Femur (tissue), 1 donor: ENCODE measurements around the gene SENP2.
"Not testable (repeated sequence)": the region's sequence is repeated elsewhere in the genome, so short reads cannot be mapped to it uniquely, and the experiment has no call there.

ENCODE experiments used
- DNase-seq: peaks from one replicate; pipeline ENCODE4 v3.0.0-alpha.2; 2017

Gene SENP2

GRCh38 chr3:185594073-185594472 is 8.0 kb downstream of the SENP2 start:
- DNase-seq, result no peak

GRCh38 chr3:185595526-185595925 is 9.4 kb downstream of the SENP2 start:
- no peak for DNase-seq

- DNase-seq, result no peak
Observed at GRCh38 chr3:185605566-185605965, 19.5 kb downstream of the SENP2 start.

GRCh38 chr3:185606196-185606595 is 20.1 kb downstream of the SENP2 start:
- no peak for DNase-seq

- DNase-seq, result no peak
Observed at GRCh38 chr3:185613016-185613415, 26.9 kb downstream of the SENP2 start.

GRCh38 chr3:185623939-185624665 is 38.0 kb downstream of the SENP2 start:
- DNase-seq, result no peak

- no peak for DNase-seq
Observed at GRCh38 chr3:185625784-185626183, 39.7 kb downstream of the SENP2 start.

GRCh38 chr3:185629554-185630181 is 43.6 kb downstream of the SENP2 start:
- no peak for DNase-seq

- peak; percentile 75 for DNase-seq
Observed at GRCh38 chr3:185630182-185630622, 44.1 kb downstream of the SENP2 start.

- DNase-seq, result peak; percentile 40
Observed at GRCh38 chr3:185631108-185631507, 45.0 kb downstream of the SENP2 start.

GRCh38 chr3:185631508-185632206 is 45.6 kb downstream of the SENP2 start:
- no peak for DNase-seq

- DNase-seq, result no peak
Observed at GRCh38 chr3:185632996-185633395, 46.9 kb downstream of the SENP2 start.

GRCh38 chr3:185637388-185637787 is 51.3 kb downstream of the SENP2 start:
- no peak for DNase-seq

- DNase-seq, result not testable (repeated sequence)
Observed at GRCh38 chr3:185638651-185639050, 52.6 kb downstream of the SENP2 start.

- no peak for DNase-seq
Observed at GRCh38 chr3:185639632-185640206, 53.6 kb downstream of the SENP2 start.

- no peak for DNase-seq
Observed at GRCh38 chr3:185640308-185640707, 54.2 kb downstream of the SENP2 start.

GRCh38 chr3:185645191-185645590 is 59.1 kb downstream of the SENP2 start:
- not testable (repeated sequence) for DNase-seq

- DNase-seq, result no peak
Observed at GRCh38 chr3:185645596-185646381, 59.7 kb downstream of the SENP2 start.

GRCh38 chr3:185646382-185647133 is 60.5 kb downstream of the SENP2 start:
- no peak for DNase-seq

- DNase-seq, result no peak
Observed at GRCh38 chr3:185647134-185647879, 61.2 kb downstream of the SENP2 start.

GRCh38 chr3:185647880-185648210 is 61.8 kb downstream of the SENP2 start:
- DNase-seq, result no peak
